ENCODE results near the gene DMXL1.

DMXL1 gene

GRCh38 chr5:119257613-119258012, 186.7 kb downstream of the DMXL1 start:
- H3K36me3 ChIP-seq (ENCODE audit: control insufficient read depth, insufficient read depth, low read length) = no peaks in the 10 kb centered on the region
- no peak overlapping the region for H3K4me3 ChIP-seq (ENCODE audit: insufficient read depth, low read depth, low read length, poor library complexity, severe bottlenecking)
- peaks cover 5% of the 10 kb centered on the region for H3K9me3 ChIP-seq (ENCODE audit: control insufficient read depth, low read length)
- no peak overlapping the region for H3K27ac ChIP-seq (ENCODE audit: insufficient read depth, low read length, poor library complexity, severe bottlenecking)
- DNase-seq = no peak
- no peaks in the 10 kb centered on the region for H3K27me3 ChIP-seq (replicated peaks; ENCODE audit: control insufficient read depth, insufficient read depth, low read length, poor library complexity, severe bottlenecking)
- no peaks in the 10 kb centered on the region for H3K4me1 ChIP-seq (ENCODE audit: control insufficient read depth, insufficient read depth, low read length, poor library complexity, severe bottlenecking)

- no peaks in the 10 kb centered on the region for H3K36me3 ChIP-seq (ENCODE audit: control insufficient read depth, insufficient read depth, low read length)
- H3K9me3 ChIP-seq (ENCODE audit: control insufficient read depth, low read length) = peaks cover 5% of the 10 kb centered on the region
- peaks cover 6% of the 10 kb centered on the region for H3K4me1 ChIP-seq (ENCODE audit: control insufficient read depth, insufficient read depth, low read length, poor library complexity, severe bottlenecking)
- no peak overlapping the region for H3K4me3 ChIP-seq (ENCODE audit: insufficient read depth, low read depth, low read length, poor library complexity, severe bottlenecking)
- no peak overlapping the region for H3K27ac ChIP-seq (ENCODE audit: insufficient read depth, low read length, poor library complexity, severe bottlenecking)
- no peak for DNase-seq
- no peaks in the 10 kb centered on the region for H3K27me3 ChIP-seq (replicated peaks; ENCODE audit: control insufficient read depth, insufficient read depth, low read length, poor library complexity, severe bottlenecking)
These were observed 192.8 kb downstream of the DMXL1 start for GRCh38 chr5:119263639-119264038.

- Histone ChIP-seq H3K27ac (ENCODE audit: insufficient read depth, low read length, poor library complexity, severe bottlenecking) (no peak overlapping the region), H3K9me3 (ENCODE audit: control insufficient read depth, low read length) (no peaks in the 10 kb centered on the region), H3K36me3 (ENCODE audit: control insufficient read depth, insufficient read depth, low read length) (no peaks in the 10 kb centered on the region), H3K27me3 (replicated peaks; ENCODE audit: control insufficient read depth, insufficient read depth, low read length, poor library complexity, severe bottlenecking) (no peaks in the 10 kb centered on the region), H3K4me1 (ENCODE audit: control insufficient read depth, insufficient read depth, low read length, poor library complexity, severe bottlenecking) (peaks cover 6% of the 10 kb centered on the region), H3K4me3 (ENCODE audit: insufficient read depth, low read depth, low read length, poor library complexity, severe bottlenecking) (no peak overlapping the region)
- DNase-seq = no peak
These were observed 193.3 kb downstream of the DMXL1 start for GRCh38 chr5:119264186-119264585.

- Histone ChIP-seq H3K9me3 (ENCODE audit: control insufficient read depth, low read length) (no peaks in the 10 kb centered on the region), H3K27ac (ENCODE audit: insufficient read depth, low read length, poor library complexity, severe bottlenecking) (peak overlapping the region; percentile 91), H3K27me3 (replicated peaks; ENCODE audit: control insufficient read depth, insufficient read depth, low read length, poor library complexity, severe bottlenecking) (no peaks in the 10 kb centered on the region), H3K4me3 (ENCODE audit: insufficient read depth, low read depth, low read length, poor library complexity, severe bottlenecking) (peak overlapping the region; percentile 78), H3K4me1 (ENCODE audit: control insufficient read depth, insufficient read depth, low read length, poor library complexity, severe bottlenecking) (peaks cover 30% of the 10 kb centered on the region), H3K36me3 (ENCODE audit: control insufficient read depth, insufficient read depth, low read length) (no peaks in the 10 kb centered on the region)
- DNase-seq = peak; percentile 64 to 71 (median 71)
These were observed 197.1 kb downstream of the DMXL1 start for GRCh38 chr5:119267958-119268386.

GRCh38 chr5:119268387-119269060, 197.6 kb downstream of the DMXL1 start:
- Histone ChIP-seq H3K9me3 (ENCODE audit: control insufficient read depth, low read length) (no peaks in the 10 kb centered on the region), H3K4me3 (ENCODE audit: insufficient read depth, low read depth, low read length, poor library complexity, severe bottlenecking) (peak overlapping the region; percentile 78), H3K4me1 (ENCODE audit: control insufficient read depth, insufficient read depth, low read length, poor library complexity, severe bottlenecking) (peaks cover 36% of the 10 kb centered on the region), H3K36me3 (ENCODE audit: control insufficient read depth, insufficient read depth, low read length) (no peaks in the 10 kb centered on the region), H3K27me3 (replicated peaks; ENCODE audit: control insufficient read depth, insufficient read depth, low read length, poor library complexity, severe bottlenecking) (no peaks in the 10 kb centered on the region), H3K27ac (ENCODE audit: insufficient read depth, low read length, poor library complexity, severe bottlenecking) (peak overlapping the region; percentile 91)
- DNase-seq = peak; percentile 90 to 91 (median 90)

- Histone ChIP-seq H3K4me1 (ENCODE audit: control insufficient read depth, insufficient read depth, low read length, poor library complexity, severe bottlenecking) (peaks cover 42% of the 10 kb centered on the region), H3K27ac (ENCODE audit: insufficient read depth, low read length, poor library complexity, severe bottlenecking) (peak overlapping the region; percentile 91), H3K36me3 (ENCODE audit: control insufficient read depth, insufficient read depth, low read length) (no peaks in the 10 kb centered on the region), H3K4me3 (ENCODE audit: insufficient read depth, low read depth, low read length, poor library complexity, severe bottlenecking) (peak overlapping the region; percentile 78), H3K9me3 (ENCODE audit: control insufficient read depth, low read length) (no peaks in the 10 kb centered on the region), H3K27me3 (replicated peaks; ENCODE audit: control insufficient read depth, insufficient read depth, low read length, poor library complexity, severe bottlenecking) (no peaks in the 10 kb centered on the region)
- no peak for DNase-seq
These were observed 198.4 kb downstream of the DMXL1 start for GRCh38 chr5:119269061-119269944.

- Histone ChIP-seq H3K27ac (ENCODE audit: insufficient read depth, low read length, poor library complexity, severe bottlenecking) (peak overlapping the region; percentile 91), H3K36me3 (ENCODE audit: control insufficient read depth, insufficient read depth, low read length) (no peaks in the 10 kb centered on the region), H3K9me3 (ENCODE audit: control insufficient read depth, low read length) (no peaks in the 10 kb centered on the region), H3K4me1 (ENCODE audit: control insufficient read depth, insufficient read depth, low read length, poor library complexity, severe bottlenecking) (peaks cover 49% of the 10 kb centered on the region), H3K27me3 (replicated peaks; ENCODE audit: control insufficient read depth, insufficient read depth, low read length, poor library complexity, severe bottlenecking) (no peaks in the 10 kb centered on the region), H3K4me3 (ENCODE audit: insufficient read depth, low read depth, low read length, poor library complexity, severe bottlenecking) (peak overlapping the region; percentile 78)
- no peak for DNase-seq
These were observed 199.3 kb downstream of the DMXL1 start for GRCh38 chr5:119270121-119270565.

GRCh38 chr5:119270960-119271757, 200.3 kb downstream of the DMXL1 start:
- H3K27me3 ChIP-seq (replicated peaks; ENCODE audit: control insufficient read depth, insufficient read depth, low read length, poor library complexity, severe bottlenecking) = no peaks in the 10 kb centered on the region
- H3K36me3 ChIP-seq (ENCODE audit: control insufficient read depth, insufficient read depth, low read length) = no peaks in the 10 kb centered on the region
- H3K4me3 ChIP-seq (ENCODE audit: insufficient read depth, low read depth, low read length, poor library complexity, severe bottlenecking) = peak overlapping the region; percentile 78
- H3K4me1 ChIP-seq (ENCODE audit: control insufficient read depth, insufficient read depth, low read length, poor library complexity, severe bottlenecking) = peaks cover 59% of the 10 kb centered on the region
- H3K27ac ChIP-seq (ENCODE audit: insufficient read depth, low read length, poor library complexity, severe bottlenecking) = peak overlapping the region; percentile 91
- no peak for DNase-seq
- no peaks in the 10 kb centered on the region for H3K9me3 ChIP-seq (ENCODE audit: control insufficient read depth, low read length)

- peak overlapping the region; percentile 78 for H3K4me3 ChIP-seq (ENCODE audit: insufficient read depth, low read depth, low read length, poor library complexity, severe bottlenecking)
- no peak for DNase-seq
- H3K27me3 ChIP-seq (replicated peaks; ENCODE audit: control insufficient read depth, insufficient read depth, low read length, poor library complexity, severe bottlenecking) = no peaks in the 10 kb centered on the region
- H3K27ac ChIP-seq (ENCODE audit: insufficient read depth, low read length, poor library complexity, severe bottlenecking) = peak overlapping the region; percentile 91
- no peaks in the 10 kb centered on the region for H3K9me3 ChIP-seq (ENCODE audit: control insufficient read depth, low read length)
- no peaks in the 10 kb centered on the region for H3K36me3 ChIP-seq (ENCODE audit: control insufficient read depth, insufficient read depth, low read length)
- H3K4me1 ChIP-seq (ENCODE audit: control insufficient read depth, insufficient read depth, low read length, poor library complexity, severe bottlenecking) = peaks cover 66% of the 10 kb centered on the region
These were observed 201.2 kb downstream of the DMXL1 start for GRCh38 chr5:119271758-119272730.
